ENCODE measurements around the gene ACTMAP.
"Not testable (repeated sequence)": the region's sequence is repeated elsewhere in the genome, so short reads cannot be mapped to it uniquely, and the experiment has no call there.

The ACTMAP gene, protein sequence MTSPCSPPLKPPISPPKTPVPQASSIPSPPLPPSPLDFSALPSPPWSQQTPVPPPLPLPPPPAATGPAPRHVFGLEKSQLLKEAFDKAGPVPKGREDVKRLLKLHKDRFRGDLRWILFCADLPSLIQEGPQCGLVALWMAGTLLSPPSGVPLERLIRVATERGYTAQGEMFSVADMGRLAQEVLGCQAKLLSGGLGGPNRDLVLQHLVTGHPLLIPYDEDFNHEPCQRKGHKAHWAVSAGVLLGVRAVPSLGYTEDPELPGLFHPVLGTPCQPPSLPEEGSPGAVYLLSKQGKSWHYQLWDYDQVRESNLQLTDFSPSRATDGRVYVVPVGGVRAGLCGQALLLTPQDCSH

DNA sequence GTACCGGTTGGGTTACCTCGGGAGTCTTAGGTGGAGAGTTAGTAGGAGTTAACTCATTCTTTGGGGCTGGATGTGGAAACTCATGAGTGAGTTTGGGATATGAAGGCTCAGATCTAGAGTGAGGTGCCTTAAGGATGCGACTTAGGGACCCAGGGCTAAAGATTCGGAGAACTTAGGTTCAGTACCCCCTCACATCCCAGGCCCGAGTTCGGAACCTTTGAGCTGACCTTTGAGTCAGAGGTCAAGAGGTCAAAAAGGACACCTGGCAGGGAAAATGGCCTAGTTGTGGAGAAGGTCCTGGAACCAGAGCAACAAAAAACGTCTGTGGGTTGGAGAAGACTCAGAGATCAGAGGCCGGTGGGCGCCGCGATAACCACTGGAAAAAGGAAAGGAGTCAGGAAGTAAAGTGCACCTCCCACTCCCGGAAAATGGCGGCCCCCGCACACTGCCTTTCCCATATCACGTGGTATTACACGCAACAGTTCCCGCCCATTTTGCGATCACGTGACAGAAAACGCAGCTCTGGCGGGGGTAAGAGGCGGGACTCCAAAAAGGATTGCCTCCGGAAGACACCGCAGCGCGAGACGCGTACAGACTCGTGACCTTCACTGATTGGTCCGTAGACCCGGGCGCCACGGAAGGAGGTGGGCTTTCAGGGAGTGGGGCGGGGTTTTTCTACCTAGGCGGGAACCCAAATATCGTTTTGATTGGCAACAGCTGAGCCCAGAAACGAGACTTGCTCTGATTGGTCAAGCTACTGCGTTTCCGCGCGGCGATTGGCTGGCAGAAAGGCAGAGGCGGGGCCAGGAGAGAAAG, at the start of gene ACTMAP:
ACTMAP (minus strand) TSS at position 420 of the 816 bp plus-strand sequence. CDS start 674 bp downstream, outside the sequence.
- peak; percentile 99 for DNase-seq (ENCODE audit: low spot score)

- DNase-seq (ENCODE audit: low spot score), result no peak
Observed at GRCh38 chr19:40799558-40800338, 49.5 kb upstream of the ACTMAP start.

DNA sequence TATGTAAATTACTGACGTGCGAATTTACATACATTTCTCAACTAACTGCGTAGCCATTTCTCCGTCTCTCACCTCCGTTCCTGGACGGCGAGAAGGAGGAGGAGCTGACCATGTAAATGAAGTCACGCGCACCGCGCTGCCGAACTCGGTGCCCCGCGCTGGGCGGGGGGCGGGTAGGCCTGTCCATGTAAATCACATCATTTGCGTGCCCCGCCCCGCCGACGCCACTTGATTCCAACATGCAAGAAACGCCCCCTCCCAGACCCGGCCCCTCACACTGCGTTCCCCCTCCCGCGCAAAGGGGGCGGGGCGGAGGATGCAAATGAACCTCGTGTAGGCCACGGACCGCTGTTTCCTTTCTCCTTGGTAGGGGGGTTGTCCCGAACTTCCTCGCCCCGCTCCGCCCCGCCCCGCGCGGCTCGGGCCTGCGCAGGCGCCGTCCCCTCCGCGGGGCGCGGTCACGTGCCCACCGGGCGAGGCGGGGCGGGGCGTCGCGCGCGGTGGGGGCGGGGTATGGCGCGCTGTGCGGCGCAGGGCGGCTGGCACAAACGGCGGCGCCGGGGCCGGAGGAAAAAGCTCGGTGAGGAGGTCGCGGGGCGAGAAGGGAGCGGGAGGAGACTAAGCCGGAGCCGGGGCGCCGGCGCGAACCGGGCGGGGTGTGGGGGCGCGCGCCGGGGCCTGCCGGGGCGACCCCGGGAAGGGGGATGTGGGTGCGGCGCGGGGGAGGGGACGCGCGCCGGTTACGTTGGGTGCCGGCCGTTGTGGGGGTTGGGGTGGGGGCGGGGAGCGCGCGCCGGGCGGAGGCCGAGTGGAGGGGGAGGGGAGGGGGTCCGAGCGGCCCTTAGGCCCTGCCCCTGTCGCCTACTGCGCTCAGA, 48.6 kb upstream of the ACTMAP start, which contains the start of gene EGLN2:
EGLN2 (plus strand) TSS at position 509 of the 875 bp plus-strand sequence. CDS start 1,382 bp downstream, outside the sequence.
- DNase-seq (ENCODE audit: low spot score), result peak; percentile 98

DNA sequence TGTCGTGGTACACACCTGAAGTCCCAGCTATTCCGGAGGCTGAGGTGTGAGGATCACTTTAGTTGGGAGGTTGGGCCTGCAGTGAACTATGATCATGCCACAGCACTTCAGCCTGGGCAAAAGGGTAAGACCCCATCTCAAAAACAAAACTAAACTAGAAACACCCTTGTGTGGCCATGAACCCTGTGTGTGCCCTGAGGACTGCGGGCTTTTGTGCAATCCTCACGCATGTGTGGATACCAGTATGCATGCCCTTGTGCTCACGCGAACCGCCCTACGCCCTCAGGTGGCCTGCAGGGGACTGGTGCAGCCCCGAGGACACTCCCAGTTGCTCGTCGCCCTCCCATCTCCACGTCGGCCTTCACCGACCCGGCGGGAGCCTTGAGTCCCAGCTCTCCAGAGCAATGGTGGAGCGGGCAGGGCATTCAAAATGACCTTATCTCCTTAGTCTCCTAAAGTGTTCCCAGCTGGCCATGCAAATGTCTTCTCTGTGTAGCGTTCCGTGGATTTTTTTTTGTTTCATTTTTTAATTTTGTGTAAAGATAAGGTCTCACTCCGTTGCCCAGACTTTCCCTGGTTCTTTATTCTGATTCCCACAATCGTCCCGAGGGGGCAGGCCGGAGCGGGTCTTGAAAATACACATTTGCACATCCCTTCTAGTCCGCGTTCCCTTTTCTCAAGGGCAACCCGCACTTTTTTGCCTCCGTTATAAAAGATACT, 47.8 kb upstream of the ACTMAP start:
- peak; percentile 23 for DNase-seq (ENCODE audit: low spot score)

DNA sequence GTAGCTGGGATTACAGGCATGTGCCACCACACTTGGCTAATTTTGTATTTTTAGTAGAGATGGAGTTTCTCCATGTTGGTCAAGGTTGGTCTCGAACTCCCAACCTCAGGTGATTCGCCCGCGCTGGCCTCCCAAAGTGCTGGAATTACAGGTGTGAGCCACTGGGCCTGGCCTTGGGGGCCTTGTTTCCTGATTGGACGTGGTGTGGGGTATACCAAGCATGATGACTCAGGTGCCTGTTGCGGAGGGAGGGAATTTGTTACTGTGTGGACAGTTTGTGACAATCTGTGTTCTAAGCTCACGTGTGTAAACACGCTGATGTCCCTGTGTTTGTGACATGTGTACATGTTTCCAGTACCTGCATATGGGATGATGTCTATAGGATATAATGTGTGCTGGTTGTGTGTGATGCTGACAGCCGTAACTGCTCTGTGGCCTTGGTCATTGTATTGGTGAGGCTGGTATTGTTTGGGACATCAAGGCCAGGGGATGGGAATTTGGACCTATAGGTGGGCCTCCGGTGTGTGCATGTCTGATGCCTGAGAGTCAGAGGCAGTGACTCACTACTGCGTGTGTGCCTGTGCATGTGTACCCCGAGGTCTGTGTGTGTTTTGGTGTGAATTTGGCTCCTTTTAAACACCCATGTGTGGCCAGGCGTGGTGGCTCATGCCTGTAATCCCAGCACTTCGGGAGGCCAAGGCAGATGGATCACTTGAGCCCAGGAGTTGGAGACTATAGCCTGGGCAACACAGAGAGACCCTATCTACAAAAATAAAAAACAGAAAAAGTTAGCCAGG, 47.1 kb upstream of the ACTMAP start:
- DNase-seq (ENCODE audit: low spot score), result no peak

DNA sequence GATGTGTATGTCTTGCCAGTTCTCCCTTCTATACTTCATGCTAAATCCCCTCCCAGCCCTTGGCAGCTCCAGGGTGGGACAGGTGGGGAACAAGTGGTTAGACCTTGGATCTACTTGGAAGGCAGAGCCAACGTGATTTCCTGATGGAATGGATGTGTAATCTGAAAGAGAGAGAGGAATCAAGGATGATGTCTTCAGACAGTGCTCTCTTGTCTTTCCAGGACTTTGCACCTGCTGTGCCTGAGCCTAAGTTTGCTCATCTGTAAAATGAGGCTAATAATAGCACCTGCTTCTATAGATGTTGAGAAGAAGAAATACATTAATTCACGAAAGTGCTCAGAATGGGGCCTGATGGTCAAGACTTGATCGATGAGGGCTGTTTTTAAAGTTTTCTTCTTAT, 41.7 kb upstream of the ACTMAP start:
- no peak for DNase-seq (ENCODE audit: low spot score)

- no peak for DNase-seq (ENCODE audit: low spot score)
Observed at GRCh38 chr19:40791349-40791748, 41.1 kb upstream of the ACTMAP start.

DNA sequence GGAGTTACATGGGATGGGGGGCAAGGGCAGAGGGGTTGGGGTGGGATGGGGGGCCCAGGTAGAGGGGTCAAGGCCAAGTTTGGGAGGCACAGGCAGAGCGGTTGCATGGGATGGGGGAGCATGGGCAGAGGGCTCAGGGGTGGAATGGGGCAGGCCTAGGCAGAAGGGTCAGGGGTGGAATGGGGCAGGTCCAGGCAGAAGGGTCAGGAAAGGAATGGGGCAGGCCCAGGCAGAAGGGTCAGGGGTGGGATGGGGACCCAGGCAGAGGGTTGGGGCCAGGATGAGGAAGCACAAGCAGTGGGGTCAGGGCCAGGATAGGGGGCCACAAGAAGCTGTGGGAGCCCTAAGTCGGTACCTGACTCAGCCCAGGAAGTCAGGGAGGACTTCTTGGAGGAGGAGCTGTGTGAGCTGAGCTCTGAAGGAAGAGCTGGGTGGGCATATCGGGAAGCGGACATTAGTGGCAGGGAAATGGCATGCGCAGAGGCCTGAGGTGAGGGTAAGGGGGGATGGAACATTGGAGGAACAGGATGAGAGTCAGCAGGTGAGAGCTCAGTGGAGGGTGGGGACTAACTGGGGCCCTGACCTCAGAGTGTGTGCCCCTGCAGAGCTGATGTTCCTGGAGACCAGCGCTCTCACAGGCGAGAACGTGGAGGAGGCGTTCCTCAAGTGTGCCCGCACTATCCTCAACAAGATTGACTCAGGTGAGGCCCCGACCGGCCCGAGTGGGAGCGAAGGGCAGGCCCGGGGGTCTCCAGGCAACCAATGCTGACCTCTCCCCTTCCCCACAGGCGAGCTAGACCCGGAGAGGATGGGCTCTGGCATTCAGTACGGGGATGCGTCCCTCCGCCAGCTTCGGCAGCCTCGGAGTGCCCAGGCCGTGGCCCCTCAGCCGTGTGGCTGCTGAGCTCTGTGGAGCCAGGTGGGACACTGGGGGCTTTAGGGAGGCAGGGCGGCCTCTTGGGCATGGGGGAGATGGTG, 36.1 kb upstream of the ACTMAP start:
- no peak for DNase-seq (ENCODE audit: low spot score)

GRCh38 chr19:40785526-40785925, 35.2 kb upstream of the ACTMAP start:
- no peak for DNase-seq (ENCODE audit: low spot score)

DNA sequence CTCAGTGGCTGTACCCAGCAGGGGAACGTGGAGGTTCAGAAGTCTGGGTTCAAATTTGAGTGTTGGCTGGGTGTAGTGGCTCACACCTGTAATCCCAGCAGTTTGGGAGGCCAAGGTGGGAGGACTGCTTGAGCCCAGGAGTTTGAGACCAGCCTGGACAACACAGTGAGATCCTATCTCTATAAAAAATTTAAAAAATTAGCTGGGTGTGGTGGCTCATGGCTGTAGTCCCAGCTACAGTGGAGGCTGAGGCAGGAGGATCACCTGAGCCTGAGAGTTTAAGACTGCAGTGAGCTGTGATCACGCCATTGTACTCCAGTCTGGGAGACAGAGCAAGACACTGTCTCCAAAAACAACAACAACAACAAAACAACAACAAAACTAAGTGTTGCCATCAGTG, 33.9 kb upstream of the ACTMAP start:
- not testable (repeated sequence) for DNase-seq (ENCODE audit: low spot score)

- no peak for DNase-seq (ENCODE audit: low spot score)
Observed at GRCh38 chr19:40783711-40784110, 33.4 kb upstream of the ACTMAP start.

- DNase-seq (ENCODE audit: low spot score), result no peak
Observed at GRCh38 chr19:40781140-40781539, 30.9 kb upstream of the ACTMAP start.

DNA sequence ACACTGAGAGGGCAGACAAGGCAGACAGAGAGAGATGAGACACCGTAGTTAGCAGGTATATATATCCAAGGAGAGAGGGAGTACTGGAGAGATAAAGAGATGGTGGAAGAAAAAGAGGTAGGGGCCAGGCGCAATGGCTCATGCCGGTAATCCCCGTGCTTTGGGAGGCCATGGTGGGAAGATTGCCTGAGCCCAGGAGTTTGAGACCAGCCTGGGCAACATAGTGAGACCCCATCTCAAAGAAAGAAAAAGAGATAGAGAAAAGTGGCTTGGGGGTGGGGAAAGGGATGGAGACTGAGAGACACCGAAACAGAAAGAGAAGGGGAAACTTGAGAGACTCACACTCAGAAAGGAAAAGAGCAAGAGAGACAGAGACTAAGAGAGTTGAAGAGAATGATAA, 30.3 kb upstream of the ACTMAP start:
- DNase-seq (ENCODE audit: low spot score), result no peak

GRCh38 chr19:40778706-40779284, 28.5 kb upstream of the ACTMAP start:
- no peak for DNase-seq (ENCODE audit: low spot score)

DNA sequence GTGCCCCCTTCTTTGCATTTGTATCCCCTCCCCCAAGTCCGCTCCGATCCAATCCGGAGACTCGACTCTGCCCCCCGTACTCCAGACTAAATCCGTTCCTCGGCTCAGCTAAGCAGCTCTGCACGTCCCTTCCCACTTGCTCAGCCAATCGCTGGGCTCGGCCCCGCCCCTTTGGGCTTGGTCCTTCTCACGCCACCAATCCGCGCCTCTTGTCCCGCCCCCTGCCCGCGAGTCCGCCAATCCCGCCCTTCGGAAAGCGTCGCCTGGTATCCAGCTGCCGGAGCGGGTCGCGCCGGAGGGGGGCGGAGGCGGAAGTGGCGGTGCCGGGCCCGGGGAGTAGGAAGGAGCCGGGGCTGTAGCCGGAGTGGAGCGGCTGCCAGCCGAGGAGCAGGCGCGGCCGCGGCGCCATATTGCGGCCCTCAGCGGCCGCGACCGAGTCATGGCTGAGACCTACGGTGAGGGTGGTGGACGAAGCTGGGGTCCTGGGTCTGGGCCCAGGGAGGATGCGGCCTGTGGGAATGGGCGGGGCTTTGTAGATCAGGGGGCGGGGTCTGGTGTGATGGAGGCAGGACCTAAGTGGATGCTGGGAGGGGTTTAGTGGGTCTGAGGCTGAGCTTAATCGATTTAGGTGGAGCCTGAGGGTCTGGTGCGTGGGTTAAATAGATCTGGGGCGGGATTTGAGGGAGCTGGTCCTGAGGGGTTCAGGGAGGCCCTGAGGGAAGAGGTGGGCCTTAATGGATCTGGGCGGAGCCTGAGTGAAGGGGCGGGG, 27.8 kb upstream of the ACTMAP start, which contains the start of gene RAB4B:
RAB4B (plus strand) TSS at position 311 of the 769 bp plus-strand sequence; CDS start at position 440, 129 bp downstream.
- peak; percentile 99 for DNase-seq (ENCODE audit: low spot score)

DNA sequence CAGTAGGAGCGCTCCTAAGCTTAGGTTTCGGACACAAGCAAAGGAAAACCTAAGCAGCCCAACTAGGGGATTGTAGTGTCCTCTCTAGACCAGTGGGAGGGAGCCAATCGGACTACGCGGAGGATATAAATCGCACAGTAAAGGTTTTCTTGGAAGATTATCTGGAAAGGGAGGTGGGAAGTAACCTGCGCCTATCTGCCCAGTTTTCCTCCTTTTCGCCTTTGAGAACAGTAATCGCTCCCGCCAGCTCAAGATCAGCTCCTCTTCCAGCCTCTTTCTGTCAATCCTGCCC, 27.3 kb upstream of the ACTMAP start:
- DNase-seq (ENCODE audit: low spot score), result no peak

- DNase-seq (ENCODE audit: low spot score), result peak; percentile 86
Observed at GRCh38 chr19:40776932-40777644, 26.8 kb upstream of the ACTMAP start.
